ENCODE measurements around the gene STK16.

The STK16 gene

GRCh38 chr2:219216535-219216915, 28.8 kb upstream of the STK16 start:
- H3K27ac ChIP-seq (ENCODE audit: low read length), result no peak overlapping the region
- no peaks in the 10 kb centered on the region for H3K9me3 ChIP-seq (ENCODE audit: control insufficient read depth, low read depth, low read length)
- no peak overlapping the region for H3K4me3 ChIP-seq (ENCODE audit: low read length)
- no peak overlapping the region for H3K9ac ChIP-seq (ENCODE audit: low read length)
- H3K4me1 ChIP-seq (ENCODE audit: control insufficient read depth, low read depth, low read length), result peaks cover 6% of the 10 kb centered on the region
- H3K27me3 ChIP-seq (ENCODE audit: control insufficient read depth, insufficient read depth, low read length), result no peaks in the 10 kb centered on the region
- peaks cover 25% of the 10 kb centered on the region for H3K36me3 ChIP-seq (ENCODE audit: control insufficient read depth, low read depth, low read length)

GRCh38 chr2:219218217-219218731, 27.0 kb upstream of the STK16 start:
- Histone ChIP-seq H3K36me3 (ENCODE audit: control insufficient read depth, low read depth, low read length) (peaks cover 25% of the 10 kb centered on the region), H3K4me3 (ENCODE audit: low read length) (peak overlapping the region; percentile 83)

GRCh38 chr2:219218732-219219701, 26.3 kb upstream of the STK16 start, which contains the start of gene ABCB6:
Gene ABCB6, minus strand, starts transcription at chr2:219218958. Its CDS starts 285 bp downstream, at chr2:219218673.
- Histone ChIP-seq H3K9me3 (ENCODE audit: control insufficient read depth, low read depth, low read length) (no peaks in the 10 kb centered on the region), H3K4me3 (ENCODE audit: low read length) (peak within 1 kb of the TSS; percentile 83), H3K27ac (ENCODE audit: low read length) (peak within 1 kb of the TSS; percentile 21), H3K36me3 (ENCODE audit: control insufficient read depth, low read depth, low read length) (peaks cover 26% of the 10 kb centered on the region), H3K4me1 (ENCODE audit: control insufficient read depth, low read depth, low read length) (peaks cover 6% of the 10 kb centered on the region), H3K9ac (ENCODE audit: low read length) (peak within 1 kb of the TSS; percentile 67), H3K27me3 (ENCODE audit: control insufficient read depth, insufficient read depth, low read length) (no peaks in the 10 kb centered on the region)

More at GRCh38 chr2:219218217-219218731, 27.0 kb upstream of the STK16 start:
- peaks cover 6% of the 10 kb centered on the region for H3K4me1 ChIP-seq (ENCODE audit: control insufficient read depth, low read depth, low read length)
- no peak overlapping the region for H3K27ac ChIP-seq (ENCODE audit: low read length)
- no peaks in the 10 kb centered on the region for H3K9me3 ChIP-seq (ENCODE audit: control insufficient read depth, low read depth, low read length)
- H3K27me3 ChIP-seq (ENCODE audit: control insufficient read depth, insufficient read depth, low read length), result no peaks in the 10 kb centered on the region
- peak overlapping the region; percentile 67 for H3K9ac ChIP-seq (ENCODE audit: low read length)

GRCh38 chr2:219219784-219220532, 25.3 kb upstream of the STK16 start:
- peak overlapping the region; percentile 67 for H3K9ac ChIP-seq (ENCODE audit: low read length)
- H3K4me1 ChIP-seq (ENCODE audit: control insufficient read depth, low read depth, low read length), result peaks cover 6% of the 10 kb centered on the region
- no peaks in the 10 kb centered on the region for H3K27me3 ChIP-seq (ENCODE audit: control insufficient read depth, insufficient read depth, low read length)
- H3K36me3 ChIP-seq (ENCODE audit: control insufficient read depth, low read depth, low read length), result peaks cover 26% of the 10 kb centered on the region
- H3K9me3 ChIP-seq (ENCODE audit: control insufficient read depth, low read depth, low read length), result no peaks in the 10 kb centered on the region
- peak overlapping the region; percentile 83 for H3K4me3 ChIP-seq (ENCODE audit: low read length)
- no peak overlapping the region for H3K27ac ChIP-seq (ENCODE audit: low read length)

GRCh38 chr2:219220652-219221402, 24.5 kb upstream of the STK16 start:
- Histone ChIP-seq H3K27ac (ENCODE audit: low read length) (no peak overlapping the region), H3K9ac (ENCODE audit: low read length) (no peak overlapping the region), H3K27me3 (ENCODE audit: control insufficient read depth, insufficient read depth, low read length) (no peaks in the 10 kb centered on the region), H3K9me3 (ENCODE audit: control insufficient read depth, low read depth, low read length) (no peaks in the 10 kb centered on the region), H3K36me3 (ENCODE audit: control insufficient read depth, low read depth, low read length) (peaks cover 25% of the 10 kb centered on the region), H3K4me1 (ENCODE audit: control insufficient read depth, low read depth, low read length) (peaks cover 6% of the 10 kb centered on the region), H3K4me3 (ENCODE audit: low read length) (no peak overlapping the region)

GRCh38 chr2:219221957-219222518, 23.2 kb upstream of the STK16 start:
- Histone ChIP-seq H3K9ac (ENCODE audit: low read length) (no peak overlapping the region), H3K27me3 (ENCODE audit: control insufficient read depth, insufficient read depth, low read length) (no peaks in the 10 kb centered on the region), H3K4me3 (ENCODE audit: low read length) (no peak overlapping the region), H3K36me3 (ENCODE audit: control insufficient read depth, low read depth, low read length) (peaks cover 25% of the 10 kb centered on the region), H3K27ac (ENCODE audit: low read length) (no peak overlapping the region), H3K4me1 (ENCODE audit: control insufficient read depth, low read depth, low read length) (peaks cover 6% of the 10 kb centered on the region), H3K9me3 (ENCODE audit: control insufficient read depth, low read depth, low read length) (no peaks in the 10 kb centered on the region)

GRCh38 chr2:219223831-219224610, 21.3 kb upstream of the STK16 start:
- Histone ChIP-seq H3K27me3 (ENCODE audit: control insufficient read depth, insufficient read depth, low read length) (no peaks in the 10 kb centered on the region), H3K9ac (ENCODE audit: low read length) (no peak overlapping the region), H3K4me3 (ENCODE audit: low read length) (no peak overlapping the region), H3K4me1 (ENCODE audit: control insufficient read depth, low read depth, low read length) (peaks cover 6% of the 10 kb centered on the region), H3K9me3 (ENCODE audit: control insufficient read depth, low read depth, low read length) (no peaks in the 10 kb centered on the region), H3K36me3 (ENCODE audit: control insufficient read depth, low read depth, low read length) (peaks cover 25% of the 10 kb centered on the region), H3K27ac (ENCODE audit: low read length) (no peak overlapping the region)

- Histone ChIP-seq H3K27me3 (ENCODE audit: control insufficient read depth, insufficient read depth, low read length) (no peaks in the 10 kb centered on the region), H3K4me1 (ENCODE audit: control insufficient read depth, low read depth, low read length) (peaks cover under 1% of the 10 kb centered on the region), H3K9me3 (ENCODE audit: control insufficient read depth, low read depth, low read length) (no peaks in the 10 kb centered on the region), H3K4me3 (ENCODE audit: low read length) (no peak overlapping the region), H3K27ac (ENCODE audit: low read length) (no peak overlapping the region), H3K36me3 (ENCODE audit: control insufficient read depth, low read depth, low read length) (peaks cover 25% of the 10 kb centered on the region), H3K9ac (ENCODE audit: low read length) (no peak overlapping the region)
Measured at GRCh38 chr2:219225350-219225749, 19.9 kb upstream of the STK16 start.

GRCh38 chr2:219228041-219228910, 17.0 kb upstream of the STK16 start:
- H3K9me3 ChIP-seq (ENCODE audit: control insufficient read depth, low read depth, low read length), result no peaks in the 10 kb centered on the region
- peaks cover 31% of the 10 kb centered on the region for H3K36me3 ChIP-seq (ENCODE audit: control insufficient read depth, low read depth, low read length)
- H3K27me3 ChIP-seq (ENCODE audit: control insufficient read depth, insufficient read depth, low read length), result no peaks in the 10 kb centered on the region
- H3K9ac ChIP-seq (ENCODE audit: low read length), result peak overlapping the region; percentile 95
- H3K4me1 ChIP-seq (ENCODE audit: control insufficient read depth, low read depth, low read length), result peaks cover 3% of the 10 kb centered on the region
- peak overlapping the region; percentile 98 for H3K4me3 ChIP-seq (ENCODE audit: low read length)
- no peak overlapping the region for H3K27ac ChIP-seq (ENCODE audit: low read length)
